Renal cortical epithelial cell (primary cell): Measurements from ENCODE around the gene ADCY7. TPM values are rescaled to one million over a fixed set of nuclear protein-coding genes. Genes with fewer than 3 reads are reported as not detected.

Experiments
- DNase-seq: peaks from one replicate; pipeline ENCODE4 v3.0.0-alpha.2; 2011; ENCODE audit warnings: low read depth
- total RNA-seq: library from RNA; depleted of rRNA; stranded (reverse); fragments of >200 nt; gene quantifications from 2 replicates; pipeline ENCODE4 v1.2.3, GENCODE V29; 2014

ADCY7 gene
- total RNA-seq, 1 donor from 2014 or later, result 48.8 TPM

DNA sequence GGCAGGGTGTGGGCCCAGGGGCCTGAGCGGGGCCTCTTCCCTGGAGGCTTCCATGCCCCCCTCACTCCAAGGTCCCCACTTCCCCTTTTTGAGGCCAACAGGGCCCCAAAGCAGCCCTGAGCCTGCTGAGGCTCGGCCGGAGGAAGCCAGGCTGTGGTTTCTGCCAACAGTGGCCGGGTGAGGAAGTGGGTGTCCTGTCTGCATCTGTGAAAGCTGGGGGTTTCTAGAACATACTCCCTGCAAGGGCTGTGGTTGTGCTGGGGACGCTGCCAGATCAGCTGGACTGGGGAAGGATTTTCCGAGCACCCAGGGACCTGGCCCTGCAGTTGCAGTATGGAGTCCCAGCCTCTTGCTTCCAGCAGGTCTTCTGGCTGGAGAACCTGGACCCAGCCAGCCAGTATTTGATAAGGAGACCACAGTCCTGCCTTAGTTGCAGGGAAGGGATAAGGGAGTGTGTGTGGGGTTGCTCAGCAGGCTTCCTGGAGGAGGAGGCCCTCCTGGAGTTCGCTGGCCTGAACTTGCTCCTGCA is 15.7 kb downstream of the ADCY7 start:
- no peak for DNase-seq

- no peak for DNase-seq
Measured at GRCh38 chr16:50282955-50283631, 16.7 kb downstream of the ADCY7 start.

DNA sequence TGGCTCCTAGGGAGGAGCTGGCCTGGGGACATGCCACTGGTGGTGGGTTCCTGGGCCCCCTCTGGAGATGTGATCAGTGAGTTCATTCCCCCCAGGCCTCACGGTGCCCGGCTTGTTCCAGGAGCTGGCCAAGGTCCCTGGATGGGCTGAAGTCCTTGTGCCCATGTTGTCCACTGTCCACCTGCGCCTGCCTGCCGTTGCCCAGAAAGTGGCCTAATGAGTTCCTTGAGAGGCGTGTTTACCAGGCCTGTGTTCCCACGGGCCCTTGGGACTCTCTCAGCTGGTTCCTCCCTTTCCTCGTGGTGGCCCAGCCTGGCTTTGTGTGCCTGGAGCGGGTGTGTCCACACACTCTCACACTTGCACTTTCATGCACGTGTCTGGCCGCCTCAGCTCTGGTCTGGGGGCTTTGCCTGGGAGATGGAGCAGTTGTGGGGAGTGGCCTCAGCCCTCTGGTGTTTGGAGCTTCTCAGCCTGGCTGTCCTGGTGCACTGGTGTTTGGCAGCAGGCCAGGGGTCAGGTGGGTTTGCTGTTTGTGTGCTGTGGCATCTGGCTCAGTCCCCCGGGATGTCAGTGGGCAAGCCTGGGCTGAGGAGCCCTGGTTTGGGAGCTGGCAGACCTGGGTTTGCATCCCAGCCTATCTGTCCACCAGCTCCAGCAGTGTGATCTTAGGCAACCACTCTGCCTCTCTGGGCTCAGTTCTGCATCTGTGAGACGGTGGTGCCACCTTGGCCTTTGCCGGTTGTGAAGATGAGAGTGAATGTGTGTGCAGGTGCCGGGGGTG is 18.0 kb downstream of the ADCY7 start:
- no peak for DNase-seq

DNA sequence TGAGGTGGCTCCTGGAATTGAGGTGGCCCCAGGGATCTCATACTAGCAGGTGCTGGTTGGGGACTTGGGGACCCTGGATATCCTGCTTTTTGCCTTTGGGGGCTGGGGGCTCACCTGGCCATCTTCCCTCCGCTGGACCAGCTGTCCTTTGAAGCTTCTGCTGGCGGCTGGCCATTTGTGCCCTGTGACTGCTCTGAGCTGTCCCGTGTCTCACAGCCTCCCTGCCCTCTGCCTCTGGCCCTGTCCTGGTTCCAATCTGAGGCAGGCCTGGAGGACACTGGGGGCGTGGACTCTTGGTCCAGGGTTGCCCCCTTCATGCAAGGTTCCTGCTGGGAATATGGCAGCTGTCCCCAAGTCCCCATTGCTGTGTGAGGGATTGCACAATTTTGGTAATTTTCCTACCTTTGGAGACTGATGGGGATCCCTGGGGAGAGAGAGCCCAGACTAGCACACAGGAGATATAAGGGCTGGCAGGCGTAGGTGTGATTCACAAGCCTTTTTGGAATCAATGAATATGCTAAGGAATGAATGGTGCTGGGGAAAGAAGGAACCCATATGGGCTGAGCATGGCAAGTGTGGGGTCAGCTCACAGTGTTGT is 19.2 kb downstream of the ADCY7 start:
- DNase-seq, result no peak

DNA sequence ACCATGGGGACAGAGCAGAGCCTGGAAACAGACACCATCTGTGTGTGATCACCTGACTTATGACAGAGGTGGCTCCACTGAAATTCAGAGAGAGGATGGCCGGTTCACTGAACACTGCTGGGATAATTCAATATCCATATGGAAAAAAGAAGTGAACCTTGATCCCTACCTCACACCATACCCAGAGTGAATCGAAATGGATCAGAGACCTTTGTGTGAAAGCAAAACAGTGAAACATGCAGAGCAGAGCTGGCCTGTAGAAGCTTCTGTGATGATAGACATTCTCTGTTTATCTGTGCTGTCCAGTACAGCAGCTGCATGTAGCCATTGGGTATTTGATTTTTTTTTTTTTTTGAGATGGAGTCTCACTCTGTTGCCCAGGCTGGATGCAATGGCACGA is 20.3 kb downstream of the ADCY7 start:
- no peak for DNase-seq

- no peak for DNase-seq
Measured at GRCh38 chr16:50288026-50288425, 21.7 kb downstream of the ADCY7 start.

DNA sequence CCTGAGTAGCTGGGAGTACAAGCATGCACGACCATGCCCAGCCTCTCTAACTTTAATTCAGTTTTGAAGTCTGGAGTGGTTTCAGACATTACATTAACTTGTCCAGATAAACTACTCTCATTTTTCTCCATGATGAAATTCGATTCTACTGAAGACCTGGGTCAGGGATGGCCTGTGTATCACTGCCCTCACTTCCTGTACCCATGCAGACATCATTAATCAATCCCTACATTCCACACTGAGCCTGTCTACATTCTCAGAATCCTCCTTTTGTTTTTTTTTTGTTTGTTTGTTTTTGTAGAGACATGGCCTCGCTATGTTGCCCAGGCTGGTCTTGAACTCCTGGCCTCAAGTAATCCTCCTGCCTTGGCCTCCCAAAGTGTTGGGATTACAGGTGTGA is 22.6 kb downstream of the ADCY7 start:
- DNase-seq, result no peak

GRCh38 chr16:50289950-50290764 is 23.8 kb downstream of the ADCY7 start:
- no peak for DNase-seq

DNA sequence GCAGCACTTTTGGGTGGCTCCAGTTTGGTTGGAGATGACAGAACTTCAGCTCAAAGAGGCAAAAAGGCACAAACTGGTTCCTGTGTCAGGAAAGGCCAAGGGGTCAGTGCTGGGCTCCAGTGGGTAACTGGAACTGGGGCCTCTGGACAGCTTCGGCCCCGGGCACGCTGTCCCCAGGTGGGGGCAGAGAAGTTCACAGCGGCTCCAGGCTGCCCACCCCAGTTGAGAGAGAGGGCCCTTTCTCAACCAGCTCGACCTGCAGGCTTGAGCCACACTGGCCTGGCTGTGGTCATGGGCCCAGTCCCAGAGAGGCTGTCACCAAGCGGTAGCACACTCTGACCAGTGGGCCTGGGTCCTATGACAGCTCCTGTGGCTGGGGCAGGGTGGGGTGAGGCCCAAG is 24.5 kb downstream of the ADCY7 start:
- DNase-seq, result no peak

GRCh38 chr16:50291719-50292565 is 25.6 kb downstream of the ADCY7 start:
- no peak for DNase-seq

- no peak for DNase-seq
Measured at GRCh38 chr16:50292566-50292948, 26.2 kb downstream of the ADCY7 start.

- no peak for DNase-seq
Measured at GRCh38 chr16:50293041-50293783, 26.9 kb downstream of the ADCY7 start.

DNA sequence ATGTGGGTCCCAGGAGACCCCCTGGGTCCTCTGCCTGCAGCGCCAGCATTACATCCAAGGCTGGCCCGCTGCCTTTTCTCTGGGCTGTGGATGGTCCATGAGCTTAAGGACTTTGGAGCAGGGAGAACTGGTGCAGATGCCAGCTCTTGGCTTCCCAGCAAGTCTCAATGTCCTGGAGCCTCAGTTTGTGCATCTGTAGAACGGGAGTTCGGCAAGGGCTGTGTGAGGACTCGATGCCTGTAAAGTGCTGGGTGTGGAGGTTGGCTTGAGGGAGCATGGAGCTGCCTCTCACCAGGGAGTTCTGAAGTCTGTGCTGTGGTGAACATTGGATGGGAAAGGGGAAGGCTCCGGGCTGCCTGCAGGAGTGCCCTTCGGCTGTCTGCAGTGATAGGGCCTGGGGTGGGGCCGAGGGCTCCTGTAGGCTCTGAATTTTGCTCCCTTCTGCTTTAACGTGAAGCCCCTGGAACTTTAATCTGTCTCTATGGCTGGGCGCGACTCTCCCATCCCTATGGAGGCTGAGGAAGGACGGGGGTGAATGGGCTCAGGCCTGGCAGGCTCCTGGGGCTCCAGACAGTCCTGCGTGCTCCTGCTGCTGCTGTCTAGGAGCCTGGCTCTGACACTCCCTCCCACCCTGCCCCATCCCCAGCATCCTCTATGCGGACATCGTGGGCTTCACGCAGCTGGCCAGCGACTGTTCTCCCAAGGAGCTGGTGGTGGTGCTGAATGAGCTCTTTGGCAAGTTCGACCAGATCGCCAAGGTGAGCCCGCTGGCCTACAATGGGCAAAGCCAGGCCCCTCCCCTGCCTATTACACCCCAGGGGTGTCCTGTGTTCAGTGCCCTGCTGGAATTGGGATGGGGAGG is 27.9 kb downstream of the ADCY7 start:
- DNase-seq, result no peak

DNA sequence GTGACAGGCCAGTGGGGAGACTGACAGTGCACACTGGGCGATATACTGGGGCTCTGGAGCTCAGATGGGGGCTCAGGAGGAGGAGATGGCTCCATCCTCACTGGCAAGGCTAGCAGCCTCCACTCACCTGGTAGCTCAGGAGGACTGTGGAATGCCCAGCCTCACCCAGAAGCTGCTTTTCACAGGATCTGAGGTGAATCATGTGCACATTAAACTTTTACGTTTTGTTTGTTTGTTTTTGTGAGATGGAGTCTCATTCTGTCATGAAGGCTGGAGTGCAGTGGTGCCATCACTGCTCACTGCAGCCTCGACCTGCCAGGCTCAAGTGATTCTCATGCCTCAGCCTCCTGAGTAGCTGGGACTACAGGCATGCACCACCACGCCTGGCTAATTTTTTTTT is 28.6 kb downstream of the ADCY7 start:
- no peak for DNase-seq

DNA sequence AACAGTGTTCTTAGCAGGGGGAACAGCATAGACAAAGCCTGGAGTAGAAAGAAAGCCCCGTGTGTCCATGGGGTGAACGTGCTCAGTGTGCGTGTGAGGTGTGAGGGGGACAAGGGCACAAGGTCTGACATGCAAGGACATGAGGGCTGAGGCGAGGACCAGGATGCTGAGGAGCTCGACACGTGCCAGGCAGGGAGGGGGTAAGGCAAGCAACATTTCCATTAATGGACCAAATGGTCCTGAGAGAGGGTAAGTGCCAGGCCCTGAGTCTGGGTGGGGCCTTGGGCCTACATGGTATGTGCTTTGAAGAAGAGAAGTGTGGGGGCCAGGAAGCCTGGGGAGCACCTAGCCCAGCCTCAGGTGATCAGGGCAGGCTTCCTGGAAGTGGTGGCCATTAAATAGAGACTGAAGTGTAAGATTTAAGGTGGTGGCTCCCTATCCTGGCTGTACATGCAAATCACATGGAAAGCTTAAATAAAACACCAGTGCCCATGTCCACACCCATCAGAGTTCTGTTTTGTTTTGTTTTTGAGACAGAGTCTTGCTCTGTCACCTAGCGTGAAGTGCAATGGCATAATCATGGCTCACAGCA is 29.3 kb downstream of the ADCY7 start:
- no peak for DNase-seq

GRCh38 chr16:50296807-50297206 is 30.5 kb downstream of the ADCY7 start:
- no peak for DNase-seq

- DNase-seq, result no peak
Measured at GRCh38 chr16:50297301-50298074, 31.1 kb downstream of the ADCY7 start.

DNA sequence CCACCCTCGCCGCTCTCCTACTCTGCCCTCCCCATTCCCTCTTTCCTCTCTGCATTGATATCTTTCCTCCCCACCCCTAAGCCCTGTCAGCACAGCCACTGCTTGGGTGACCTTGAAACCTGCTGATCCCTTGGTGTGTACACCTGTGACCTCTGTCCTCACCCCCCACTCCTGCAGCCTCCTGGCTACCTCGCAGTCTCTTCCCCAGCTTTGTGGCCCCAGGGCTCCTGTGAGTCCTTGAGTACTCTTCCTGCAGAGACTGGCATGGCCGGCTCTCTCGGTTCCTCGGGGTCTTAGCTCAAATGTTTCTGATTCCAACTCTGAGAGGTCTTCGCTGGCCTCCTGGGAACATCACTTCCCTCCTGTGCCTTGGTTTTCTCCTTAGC is 31.7 kb downstream of the ADCY7 start:
- no peak for DNase-seq
